ENCODE data around the gene CFAP20DC. TPM values are rescaled to one million over a fixed set of nuclear protein-coding genes. Genes with fewer than 3 reads are reported as not detected.
"Not testable (repeated sequence)": the region's sequence is repeated elsewhere in the genome, so short reads cannot be mapped to it uniquely, and the experiment has no call there.

The CFAP20DC gene
- polyA plus RNA-seq, 2 donors = 8.1 to 14.1 TPM

DNA sequence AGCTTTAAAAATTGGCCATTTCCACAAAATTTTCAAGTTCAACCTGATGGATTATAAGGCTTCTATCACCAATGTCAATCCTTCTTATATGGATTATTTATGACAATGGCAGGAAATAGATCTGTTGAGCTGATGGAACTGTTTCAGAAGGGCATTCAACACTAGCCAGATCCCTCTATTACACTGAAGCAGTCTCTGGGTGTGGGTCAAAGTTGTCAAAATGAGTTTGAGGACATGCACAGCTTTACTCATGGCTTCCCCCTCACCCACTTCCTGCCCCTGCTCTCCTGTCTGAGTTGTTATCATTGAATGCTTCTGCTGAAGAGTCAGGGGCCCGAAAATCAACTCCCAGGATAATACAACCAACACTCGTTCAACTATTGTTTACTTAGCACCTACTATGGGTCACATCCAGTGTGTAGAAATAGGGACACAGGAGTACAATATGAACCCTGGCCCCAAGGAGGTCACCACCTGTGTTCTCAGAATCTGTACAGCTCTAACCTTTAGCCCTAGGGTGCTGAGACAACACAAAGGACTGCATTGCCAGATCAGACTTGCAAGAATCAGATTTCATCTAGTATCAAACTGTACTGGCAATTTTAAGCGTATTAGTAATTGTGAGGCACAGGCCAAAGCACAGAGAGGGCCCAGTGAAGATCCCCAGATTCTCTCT is 341.6 kb downstream of the CFAP20DC start:
- H3K4me3 ChIP-seq (ENCODE audit: low read depth in 1 of 2, low read length in 2 of 2) = no peak overlapping the region
- no peaks in the 10 kb centered on the region for H3K9me3 ChIP-seq (ENCODE audit: control insufficient read depth in 2 of 2, insufficient read depth in 1 of 2, low read depth in 1 of 2, low read length in 1 of 2)
- WGBS, 2 donors = 67 to 73% methylated on average over 3 of the region's 3 CpGs
- no peaks in the 10 kb centered on the region for H3K4me1 ChIP-seq (ENCODE audit: control insufficient read depth in 2 of 2, insufficient read depth in 2 of 2, low read length in 1 of 2)
- peak overlapping the region in 1 of 2 donors; percentile 5 for H3K27ac ChIP-seq (ENCODE audit: low read depth in 2 of 2, low read length in 1 of 2)
- no peaks in the 10 kb centered on the region for H3K27me3 ChIP-seq (ENCODE audit: control insufficient read depth in 1 of 2, insufficient read depth in 2 of 2, low read length in 2 of 2)
- no peaks in the 10 kb centered on the region for H3K36me3 ChIP-seq (ENCODE audit: control insufficient read depth in 2 of 2, insufficient read depth in 2 of 2, low read length in 1 of 2)

DNA sequence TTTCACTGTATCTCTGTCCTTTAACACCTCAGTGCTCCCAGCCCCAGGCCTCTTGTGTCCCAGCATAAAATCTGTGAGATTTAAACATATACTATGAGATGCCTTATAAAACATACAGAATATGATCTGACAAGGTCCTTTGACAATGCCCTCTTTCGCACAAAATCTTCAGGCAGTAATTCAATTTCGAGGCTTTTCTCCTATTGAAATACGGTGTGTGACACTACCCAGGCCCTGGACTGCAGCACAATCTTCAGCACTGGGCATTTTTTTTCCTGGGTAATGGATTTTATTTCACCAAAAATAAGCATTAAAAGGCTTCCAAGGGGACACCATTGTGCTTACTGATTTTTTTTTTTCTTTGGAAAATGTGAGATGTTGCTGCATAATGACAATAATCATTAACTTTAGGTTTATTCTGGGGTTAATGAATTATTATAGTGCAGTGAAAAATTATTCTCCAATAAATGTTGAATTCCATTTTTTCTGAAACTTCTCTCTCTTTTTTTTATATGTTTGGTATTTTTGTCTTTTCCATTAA is 342.4 kb downstream of the CFAP20DC start:
- no peaks in the 10 kb centered on the region for H3K9me3 ChIP-seq (ENCODE audit: control insufficient read depth in 2 of 2, insufficient read depth in 1 of 2, low read depth in 1 of 2, low read length in 1 of 2)
- 87 to 88% methylated on average over 3 of the region's 3 CpGs for WGBS, 2 donors
- H3K4me3 ChIP-seq (ENCODE audit: low read depth in 1 of 2, low read length in 2 of 2) = no peak overlapping the region
- H3K36me3 ChIP-seq (ENCODE audit: control insufficient read depth in 2 of 2, insufficient read depth in 2 of 2, low read length in 1 of 2) = no peaks in the 10 kb centered on the region
- no peaks in the 10 kb centered on the region for H3K4me1 ChIP-seq (ENCODE audit: control insufficient read depth in 2 of 2, insufficient read depth in 2 of 2, low read length in 1 of 2)
- no peaks in the 10 kb centered on the region for H3K27me3 ChIP-seq (ENCODE audit: control insufficient read depth in 1 of 2, insufficient read depth in 2 of 2, low read length in 2 of 2)
- no peak overlapping the region for H3K27ac ChIP-seq (ENCODE audit: low read depth in 2 of 2, low read length in 1 of 2)

DNA sequence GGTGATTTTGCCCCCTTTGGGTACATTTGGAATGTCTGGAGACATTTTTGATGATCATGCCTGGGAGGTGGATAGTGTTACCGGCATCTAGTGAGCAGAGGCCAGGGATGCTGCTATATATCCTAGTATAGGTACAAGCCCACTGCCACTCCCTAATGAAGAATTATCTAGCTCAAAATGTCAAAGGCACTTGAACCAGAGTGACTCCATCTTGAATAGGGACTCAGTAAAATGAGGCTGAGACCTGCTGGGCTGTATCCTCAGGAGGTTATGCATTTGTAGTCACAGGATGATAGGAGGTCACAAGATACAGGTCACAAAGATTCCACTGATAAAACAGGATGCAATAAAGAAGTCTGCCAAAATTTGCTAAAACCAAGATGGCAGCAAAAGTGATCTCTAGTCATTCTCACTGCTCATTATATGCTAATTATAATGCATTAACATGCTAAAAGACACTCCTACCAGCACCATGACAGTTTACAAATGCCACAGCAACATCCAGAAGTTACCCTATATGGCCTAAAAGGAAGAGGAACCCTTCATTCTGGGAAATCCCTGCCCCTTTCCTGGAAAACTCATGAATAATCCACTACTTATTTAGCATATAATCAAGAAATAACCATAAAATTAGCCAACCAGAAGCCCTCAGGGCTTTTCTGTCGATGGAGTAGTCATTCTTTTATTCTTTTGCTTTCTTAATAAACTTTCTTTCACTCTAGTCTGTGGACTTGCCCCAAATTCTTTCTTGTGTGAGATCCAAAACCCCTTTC is 343.2 kb downstream of the CFAP20DC start:
- H3K4me1 ChIP-seq (ENCODE audit: control insufficient read depth in 2 of 2, insufficient read depth in 2 of 2, low read length in 1 of 2) = no peaks in the 10 kb centered on the region
- H3K4me3 ChIP-seq (ENCODE audit: low read depth in 1 of 2, low read length in 2 of 2) = no peak overlapping the region
- H3K27ac ChIP-seq (ENCODE audit: low read depth in 2 of 2, low read length in 1 of 2) = no peak overlapping the region
- 69 to 81% methylated on average over 2 of the region's 2 CpGs for WGBS, 2 donors
- H3K36me3 ChIP-seq (ENCODE audit: control insufficient read depth in 2 of 2, insufficient read depth in 2 of 2, low read length in 1 of 2) = no peaks in the 10 kb centered on the region
- H3K9me3 ChIP-seq (ENCODE audit: control insufficient read depth in 2 of 2, insufficient read depth in 1 of 2, low read depth in 1 of 2, low read length in 1 of 2) = no peaks in the 10 kb centered on the region
- H3K27me3 ChIP-seq (ENCODE audit: control insufficient read depth in 1 of 2, insufficient read depth in 2 of 2, low read length in 2 of 2) = no peaks in the 10 kb centered on the region

DNA sequence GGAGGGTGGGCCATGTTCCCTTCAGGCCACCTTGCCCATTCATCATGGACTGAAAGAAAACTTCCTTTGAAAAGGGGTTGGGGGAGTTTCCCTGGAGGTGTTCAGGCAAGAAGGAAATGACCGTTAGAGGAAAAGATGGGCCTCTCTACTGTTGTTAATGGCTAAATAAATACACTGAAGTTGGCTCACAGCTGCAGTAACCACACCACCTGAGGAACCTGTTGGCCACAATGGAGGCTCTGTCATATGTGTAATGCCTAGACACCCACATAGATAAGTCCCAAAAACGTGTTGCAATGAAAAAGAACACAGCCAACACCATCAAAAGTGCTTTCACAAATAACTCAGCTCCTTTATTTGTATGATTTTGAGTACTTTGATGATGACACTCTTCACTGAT is 345.1 kb downstream of the CFAP20DC start:
- H3K4me1 ChIP-seq (ENCODE audit: control insufficient read depth in 2 of 2, insufficient read depth in 2 of 2, low read length in 1 of 2) = no peaks in the 10 kb centered on the region
- H3K27ac ChIP-seq (ENCODE audit: low read depth in 2 of 2, low read length in 1 of 2) = no peak overlapping the region

DNA sequence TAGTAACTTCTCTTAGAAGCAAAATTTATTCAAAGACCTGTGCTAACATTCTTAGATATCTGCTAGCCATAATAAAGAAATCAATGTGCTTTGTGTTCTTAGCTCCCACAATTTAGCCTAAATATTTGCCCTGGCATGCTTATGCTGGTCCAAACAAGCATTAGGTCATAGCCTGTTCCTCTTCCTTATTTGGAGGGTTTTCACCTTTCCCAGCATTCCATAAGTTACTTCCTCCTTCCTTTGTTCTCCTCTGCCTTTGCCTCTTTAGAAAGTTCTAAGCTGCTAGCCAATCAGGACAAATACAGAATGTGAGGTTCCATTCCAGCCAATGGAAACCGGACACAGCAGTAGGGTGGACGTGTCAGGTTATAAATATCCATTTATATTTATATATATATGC is 345.5 kb downstream of the CFAP20DC start:
- not testable (repeated sequence) for H3K4me3 ChIP-seq (ENCODE audit: low read depth in 1 of 2, low read length in 2 of 2); H3K27me3 ChIP-seq (ENCODE audit: control insufficient read depth in 1 of 2, insufficient read depth in 2 of 2, low read length in 2 of 2); H3K9me3 ChIP-seq (ENCODE audit: control insufficient read depth in 2 of 2, insufficient read depth in 1 of 2, low read depth in 1 of 2, low read length in 1 of 2); H3K36me3 ChIP-seq (ENCODE audit: control insufficient read depth in 2 of 2, insufficient read depth in 2 of 2, low read length in 1 of 2); H3K4me1 ChIP-seq (ENCODE audit: control insufficient read depth in 2 of 2, insufficient read depth in 2 of 2, low read length in 1 of 2); H3K27ac ChIP-seq (ENCODE audit: low read depth in 2 of 2, low read length in 1 of 2)
- WGBS, 2 donors = 77 to 90% methylated on average over 2 of the region's 2 CpGs

More for the DNA sequence above, 345.1 kb downstream of the CFAP20DC start:
- WGBS, 2 donors = 43 to 62% methylated on average over 2 of the region's 2 CpGs
- Histone ChIP-seq H3K36me3 (ENCODE audit: control insufficient read depth in 2 of 2, insufficient read depth in 2 of 2, low read length in 1 of 2) (no peaks in the 10 kb centered on the region), H3K27me3 (ENCODE audit: control insufficient read depth in 1 of 2, insufficient read depth in 2 of 2, low read length in 2 of 2) (no peaks in the 10 kb centered on the region), H3K9me3 (ENCODE audit: control insufficient read depth in 2 of 2, insufficient read depth in 1 of 2, low read depth in 1 of 2, low read length in 1 of 2) (no peaks in the 10 kb centered on the region), H3K4me3 (ENCODE audit: low read depth in 1 of 2, low read length in 2 of 2) (no peak overlapping the region)

DNA sequence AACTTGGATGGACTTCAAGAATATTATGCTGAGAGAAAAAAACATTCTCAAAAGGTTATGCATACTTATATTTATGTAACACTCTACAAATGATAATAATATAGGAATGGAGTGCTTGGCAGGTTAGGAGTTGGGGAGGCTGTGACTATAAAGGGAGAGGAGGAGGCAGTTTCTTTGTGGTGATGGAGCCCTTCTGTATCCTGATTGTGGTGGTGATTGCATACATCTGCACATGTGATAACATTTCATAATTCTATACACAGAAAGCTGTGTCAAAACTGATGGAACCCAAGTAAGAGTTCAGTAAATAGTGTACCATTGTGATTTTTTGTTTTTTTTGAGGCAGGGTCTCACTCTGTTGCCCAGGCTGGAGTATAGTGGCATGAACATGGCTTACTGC is 351.6 kb downstream of the CFAP20DC start:
- Histone ChIP-seq H3K36me3 (ENCODE audit: control insufficient read depth in 2 of 2, insufficient read depth in 2 of 2, low read length in 1 of 2) (no peaks in the 10 kb centered on the region), H3K27ac (ENCODE audit: low read depth in 2 of 2, low read length in 1 of 2) (no peak overlapping the region), H3K4me1 (ENCODE audit: control insufficient read depth in 2 of 2, insufficient read depth in 2 of 2, low read length in 1 of 2) (no peaks in the 10 kb centered on the region), H3K9me3 (ENCODE audit: control insufficient read depth in 2 of 2, insufficient read depth in 1 of 2, low read depth in 1 of 2, low read length in 1 of 2) (no peaks in the 10 kb centered on the region), H3K4me3 (ENCODE audit: low read depth in 1 of 2, low read length in 2 of 2) (no peak overlapping the region), H3K27me3 (ENCODE audit: control insufficient read depth in 1 of 2, insufficient read depth in 2 of 2, low read length in 2 of 2) (no peaks in the 10 kb centered on the region)

DNA sequence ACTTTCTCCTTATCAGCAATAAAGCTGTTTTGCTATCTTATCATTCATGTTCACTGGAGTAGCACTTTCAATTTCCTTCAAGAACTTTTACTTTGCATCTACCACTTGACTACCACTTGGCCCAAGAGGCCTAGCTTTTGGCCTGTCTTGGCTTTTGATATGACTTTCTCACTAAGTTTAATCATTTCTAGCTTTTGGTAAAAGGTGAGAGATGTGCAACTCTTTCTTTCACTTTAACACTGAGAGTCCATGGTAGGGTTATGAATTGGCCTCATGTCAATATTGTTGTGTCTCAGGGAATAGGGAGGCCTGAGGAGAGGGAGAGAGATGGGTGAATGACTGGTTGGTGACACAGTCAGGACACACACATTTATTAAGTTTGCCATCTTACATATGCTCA is 352.3 kb downstream of the CFAP20DC start:
- no peak overlapping the region for H3K27ac ChIP-seq (ENCODE audit: low read depth in 2 of 2, low read length in 1 of 2)
- H3K4me3 ChIP-seq (ENCODE audit: low read depth in 1 of 2, low read length in 2 of 2) = no peak overlapping the region
- no peaks in the 10 kb centered on the region for H3K9me3 ChIP-seq (ENCODE audit: control insufficient read depth in 2 of 2, insufficient read depth in 1 of 2, low read depth in 1 of 2, low read length in 1 of 2)
- no peaks in the 10 kb centered on the region for H3K4me1 ChIP-seq (ENCODE audit: control insufficient read depth in 2 of 2, insufficient read depth in 2 of 2, low read length in 1 of 2)
- H3K27me3 ChIP-seq (ENCODE audit: control insufficient read depth in 1 of 2, insufficient read depth in 2 of 2, low read length in 2 of 2) = no peaks in the 10 kb centered on the region
- no peaks in the 10 kb centered on the region for H3K36me3 ChIP-seq (ENCODE audit: control insufficient read depth in 2 of 2, insufficient read depth in 2 of 2, low read length in 1 of 2)

DNA sequence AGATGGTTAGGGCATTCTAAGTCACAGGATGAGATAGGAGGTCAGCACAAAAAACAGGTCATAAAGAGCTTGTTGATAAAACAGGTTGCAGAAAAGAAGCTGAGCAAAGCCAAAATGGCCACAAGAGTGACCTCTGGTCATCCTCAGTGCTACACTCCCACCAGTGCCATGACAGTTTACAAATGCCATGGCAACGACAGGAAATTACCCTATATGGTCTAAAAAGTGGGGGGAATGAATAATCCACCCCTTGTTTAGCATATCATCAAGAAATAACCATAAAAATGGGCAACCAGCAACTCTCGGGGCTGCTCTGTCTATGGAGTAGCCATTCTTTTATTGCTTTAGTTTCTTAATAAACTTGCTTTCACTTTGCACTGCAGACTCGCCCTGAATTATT is 353.0 kb downstream of the CFAP20DC start:
- not testable (repeated sequence) for H3K4me1 ChIP-seq (ENCODE audit: control insufficient read depth in 2 of 2, insufficient read depth in 2 of 2, low read length in 1 of 2); H3K4me3 ChIP-seq (ENCODE audit: low read depth in 1 of 2, low read length in 2 of 2); H3K36me3 ChIP-seq (ENCODE audit: control insufficient read depth in 2 of 2, insufficient read depth in 2 of 2, low read length in 1 of 2); H3K9me3 ChIP-seq (ENCODE audit: control insufficient read depth in 2 of 2, insufficient read depth in 1 of 2, low read depth in 1 of 2, low read length in 1 of 2); H3K27me3 ChIP-seq (ENCODE audit: control insufficient read depth in 1 of 2, insufficient read depth in 2 of 2, low read length in 2 of 2); H3K27ac ChIP-seq (ENCODE audit: low read depth in 2 of 2, low read length in 1 of 2)
- WGBS, 2 donors = 77 to 85% methylated on average over 3 of the region's 3 CpGs

DNA sequence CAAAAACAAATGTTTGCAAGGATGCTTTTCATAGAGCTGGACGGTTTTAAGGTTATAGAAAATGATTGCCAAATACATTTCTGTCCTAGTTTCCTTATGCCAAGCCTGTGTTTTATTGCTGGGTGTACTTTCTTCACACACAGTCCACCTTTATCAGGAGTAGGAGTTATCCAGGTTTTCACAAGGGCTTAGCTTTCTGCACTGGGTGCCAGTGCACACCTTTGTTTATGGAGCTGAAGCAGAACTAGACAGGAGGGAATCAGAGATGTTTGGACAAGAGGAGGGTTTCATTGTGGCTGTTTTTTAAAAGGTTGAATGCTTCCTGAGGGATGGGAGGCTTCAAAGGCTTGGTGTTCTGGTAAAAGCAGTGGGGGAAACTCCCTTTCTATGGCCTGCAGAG is 353.7 kb downstream of the CFAP20DC start:
- H3K4me1 ChIP-seq (ENCODE audit: control insufficient read depth in 2 of 2, insufficient read depth in 2 of 2, low read length in 1 of 2) = no peaks in the 10 kb centered on the region
- no peaks in the 10 kb centered on the region for H3K9me3 ChIP-seq (ENCODE audit: control insufficient read depth in 2 of 2, insufficient read depth in 1 of 2, low read depth in 1 of 2, low read length in 1 of 2)
- H3K36me3 ChIP-seq (ENCODE audit: control insufficient read depth in 2 of 2, insufficient read depth in 2 of 2, low read length in 1 of 2) = no peaks in the 10 kb centered on the region
- WGBS, 2 donors = 35 to 66% methylated on average over 1 of the region's 1 CpG
- no peak overlapping the region for H3K4me3 ChIP-seq (ENCODE audit: low read depth in 1 of 2, low read length in 2 of 2)
- no peaks in the 10 kb centered on the region for H3K27me3 ChIP-seq (ENCODE audit: control insufficient read depth in 1 of 2, insufficient read depth in 2 of 2, low read length in 2 of 2)
- no peak overlapping the region for H3K27ac ChIP-seq (ENCODE audit: low read depth in 2 of 2, low read length in 1 of 2)

DNA sequence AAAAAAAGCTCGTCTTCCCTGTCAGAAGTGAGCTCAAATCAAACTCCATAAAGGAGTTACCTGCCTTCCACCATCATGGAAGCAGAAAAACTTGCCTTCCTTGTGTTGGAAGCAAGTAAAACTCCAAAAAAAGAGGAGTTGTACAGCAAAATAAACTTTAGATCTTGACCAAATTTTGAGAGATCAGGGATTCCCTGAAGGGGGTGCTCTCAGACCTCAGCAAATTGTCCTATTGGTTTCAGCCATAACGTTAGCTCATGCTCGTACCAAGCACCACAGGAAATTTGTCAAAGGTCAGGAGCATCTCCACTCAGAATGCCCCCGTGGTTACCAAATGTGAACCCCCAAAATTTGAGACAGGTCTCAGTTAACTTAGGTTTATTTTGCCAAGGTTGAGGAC is 354.5 kb downstream of the CFAP20DC start:
- H3K4me1 ChIP-seq (ENCODE audit: control insufficient read depth in 2 of 2, insufficient read depth in 2 of 2, low read length in 1 of 2); H3K9me3 ChIP-seq (ENCODE audit: control insufficient read depth in 2 of 2, insufficient read depth in 1 of 2, low read depth in 1 of 2, low read length in 1 of 2); H3K4me3 ChIP-seq (ENCODE audit: low read depth in 1 of 2, low read length in 2 of 2); H3K27ac ChIP-seq (ENCODE audit: low read depth in 2 of 2, low read length in 1 of 2); H3K27me3 ChIP-seq (ENCODE audit: control insufficient read depth in 1 of 2, insufficient read depth in 2 of 2, low read length in 2 of 2); H3K36me3 ChIP-seq (ENCODE audit: control insufficient read depth in 2 of 2, insufficient read depth in 2 of 2, low read length in 1 of 2): not testable (repeated sequence)
- 80 to 82% methylated on average over 4 of the region's 4 CpGs for WGBS, 2 donors

Measured in esophagus (tissue), 2 donors.